ENCODE data around the gene LRRC4.
A peak's percentile ranks its signal among the peaks of the same experiment; 100 is the strongest.

LRRC4 gene

GRCh38 chr7:128059143-128059988 lies 28.1 kb upstream of the LRRC4 start:
- no peak for DNase-seq

GRCh38 chr7:128057909-128058308 lies 26.7 kb upstream of the LRRC4 start:
- no peak for DNase-seq

- DNase-seq, result no peak
These were observed 25.7 kb upstream of the LRRC4 start for GRCh38 chr7:128056901-128057300.

- no peak for DNase-seq
These were observed 24.4 kb upstream of the LRRC4 start for GRCh38 chr7:128055637-128056036.

- no peak for DNase-seq
These were observed 23.3 kb upstream of the LRRC4 start for GRCh38 chr7:128054511-128054910.

- DNase-seq, result no peak
These were observed 22.8 kb upstream of the LRRC4 start for GRCh38 chr7:128053991-128054390.

- peak; percentile 87 to 98 for DNase-seq
These were observed 21.8 kb upstream of the LRRC4 start for GRCh38 chr7:128053023-128053422.

GRCh38 chr7:128052404-128052803 lies 21.2 kb upstream of the LRRC4 start:
- peak in 1 of 2 experiments; percentile 56 for DNase-seq

GRCh38 chr7:128045766-128046165 lies 14.5 kb upstream of the LRRC4 start:
- DNase-seq, result no peak

- DNase-seq, result no peak
These were observed 13.9 kb upstream of the LRRC4 start for GRCh38 chr7:128045158-128045557.

- DNase-seq, result no peak
These were observed 12.8 kb upstream of the LRRC4 start for GRCh38 chr7:128044064-128044463.

GRCh38 chr7:128042012-128042411 lies 10.8 kb upstream of the LRRC4 start:
- no peak for DNase-seq

- DNase-seq, result no peak
These were observed 10.0 kb upstream of the LRRC4 start for GRCh38 chr7:128041203-128041602.

GRCh38 chr7:128040205-128040604 lies 9.0 kb upstream of the LRRC4 start:
- DNase-seq, result no peak

- DNase-seq, result peak; percentile 69 to 92
These were observed 8.3 kb upstream of the LRRC4 start for GRCh38 chr7:128039544-128039953.

GRCh38 chr7:128037880-128038619 lies 6.8 kb upstream of the LRRC4 start:
- no peak for DNase-seq

- DNase-seq, result no peak
These were observed 5.8 kb upstream of the LRRC4 start for GRCh38 chr7:128037081-128037480.

GRCh38 chr7:128036226-128036940 lies 5.1 kb upstream of the LRRC4 start:
- no peak for DNase-seq

GRCh38 chr7:128035712-128036111 lies 4.5 kb upstream of the LRRC4 start:
- peak; percentile 35 to 66 for DNase-seq

- DNase-seq, result no peak
These were observed 3.6 kb upstream of the LRRC4 start for GRCh38 chr7:128034825-128035224.

- no peak for DNase-seq
These were observed 2.0 kb upstream of the LRRC4 start for GRCh38 chr7:128033246-128033645.

GRCh38 chr7:128032605-128033235 lies 1.5 kb upstream of the LRRC4 start:
- no peak for DNase-seq
